Measurements from ENCODE around the gene USO1.
"Not testable (repeated sequence)": the region's sequence is repeated elsewhere in the genome, so short reads cannot be mapped to it uniquely, and the experiment has no call there.

USO1 gene

GRCh38 chr4:75771607-75772006, 47.2 kb downstream of the USO1 start:
- DNase-seq = no peak

GRCh38 chr4:75777589-75777988, 53.2 kb downstream of the USO1 start:
- DNase-seq = no peak

- DNase-seq = no peak
Observed at GRCh38 chr4:75779105-75779757, 54.9 kb downstream of the USO1 start.

DNA sequence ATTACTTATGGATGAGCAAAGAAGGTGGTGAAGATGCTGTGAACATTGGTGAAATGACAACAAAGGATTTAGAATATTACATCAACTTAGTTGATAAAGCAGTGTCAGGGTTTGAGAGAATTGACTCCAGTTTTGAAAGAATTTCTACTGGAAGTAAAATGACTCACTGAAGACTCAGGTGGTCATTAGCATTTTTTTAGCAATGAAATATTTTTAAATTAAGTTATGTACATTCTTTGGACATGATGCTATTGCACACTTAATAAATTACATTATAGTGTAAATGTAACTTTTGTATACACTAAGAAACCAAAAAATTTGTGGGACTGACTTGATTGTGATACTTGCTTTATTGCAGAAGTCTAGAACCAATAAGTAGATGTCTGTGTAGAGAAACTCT, 56.9 kb downstream of the USO1 start:
- no peak for DNase-seq

GRCh38 chr4:75786526-75786925, 62.1 kb downstream of the USO1 start:
- DNase-seq = no peak

DNA sequence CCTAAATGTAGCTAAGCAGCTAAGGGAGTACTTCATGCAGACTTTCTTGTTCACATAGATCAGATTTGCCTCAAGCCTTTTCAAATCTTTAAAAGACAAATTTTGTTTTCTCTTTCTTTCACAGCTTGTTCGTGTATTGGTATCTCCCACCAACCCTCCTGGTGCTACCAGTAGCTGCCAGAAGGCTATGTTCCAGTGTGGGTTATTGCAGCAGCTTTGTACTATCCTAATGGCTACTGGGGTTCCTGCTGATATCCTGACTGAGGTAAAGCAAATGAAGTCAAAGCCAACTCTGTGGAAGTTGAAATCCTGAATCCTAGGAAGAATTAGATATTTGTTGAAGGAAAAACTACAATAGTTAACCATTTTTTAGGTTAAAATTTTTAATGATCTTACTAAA, 62.6 kb downstream of the USO1 start:
- DNase-seq = no peak

- no peak for DNase-seq
Observed at GRCh38 chr4:75790024-75790423, 65.6 kb downstream of the USO1 start.

GRCh38 chr4:75800972-75801371, 76.6 kb downstream of the USO1 start:
- no peak for DNase-seq

DNA sequence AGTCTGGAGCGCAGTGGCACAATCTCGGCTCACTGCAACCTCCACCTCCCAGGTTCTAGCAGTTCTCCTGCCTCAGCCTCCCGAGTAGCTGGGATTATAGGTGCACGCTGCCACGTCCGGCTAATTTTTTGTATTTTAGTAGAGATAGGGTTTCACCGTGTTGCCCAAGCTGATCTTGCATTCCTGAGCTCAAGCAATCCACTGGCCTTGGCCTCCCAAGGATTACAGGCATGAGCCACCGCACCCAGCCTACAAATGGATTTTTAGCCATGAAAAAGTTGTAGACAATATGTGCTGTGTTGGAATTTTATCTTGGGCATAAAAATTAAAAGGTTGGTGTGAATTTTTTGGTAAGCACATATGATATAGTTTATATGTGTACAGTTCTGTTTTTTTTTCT, 81.7 kb downstream of the USO1 start:
- not testable (repeated sequence) for DNase-seq

DNA sequence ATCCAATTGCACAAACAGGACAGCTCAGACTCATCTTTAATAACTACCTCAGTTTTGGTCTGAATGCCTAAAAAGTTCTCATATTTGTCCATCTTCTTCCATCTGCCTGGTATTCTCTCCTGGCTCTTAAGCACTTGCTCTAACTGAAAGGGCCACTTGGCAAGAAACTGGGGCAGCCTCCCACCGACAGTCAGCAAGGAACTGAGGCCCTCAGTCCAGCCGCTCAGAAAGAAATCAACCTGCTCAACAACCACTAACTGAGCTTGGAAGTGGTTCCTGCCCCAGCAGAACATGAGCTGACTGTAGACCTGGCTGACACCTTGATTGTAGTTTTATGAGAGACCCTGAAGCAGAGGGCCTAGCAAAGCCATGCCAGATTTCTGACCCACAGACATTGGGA, 93.5 kb downstream of the USO1 start:
- DNase-seq = no peak

DNA sequence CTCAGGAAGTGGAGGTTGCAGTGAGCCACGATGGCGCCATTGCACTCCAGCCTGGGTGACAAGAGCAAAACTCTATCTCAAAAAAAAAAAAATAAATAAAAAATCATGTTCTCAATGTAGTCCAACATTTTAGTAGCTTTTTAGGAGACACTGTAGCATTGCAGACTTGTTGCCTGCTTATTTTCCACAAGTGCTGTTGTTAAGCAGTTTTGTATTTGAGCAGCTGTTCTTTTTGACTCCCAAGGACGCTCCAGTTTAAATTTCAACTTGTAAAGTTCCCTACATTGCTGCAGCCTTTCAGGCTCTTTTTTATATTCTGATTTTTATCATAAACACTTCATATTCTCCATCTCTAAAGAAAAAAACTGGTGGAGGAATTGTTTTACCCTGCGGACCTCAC, 94.7 kb downstream of the USO1 start:
- no peak for DNase-seq

DNA sequence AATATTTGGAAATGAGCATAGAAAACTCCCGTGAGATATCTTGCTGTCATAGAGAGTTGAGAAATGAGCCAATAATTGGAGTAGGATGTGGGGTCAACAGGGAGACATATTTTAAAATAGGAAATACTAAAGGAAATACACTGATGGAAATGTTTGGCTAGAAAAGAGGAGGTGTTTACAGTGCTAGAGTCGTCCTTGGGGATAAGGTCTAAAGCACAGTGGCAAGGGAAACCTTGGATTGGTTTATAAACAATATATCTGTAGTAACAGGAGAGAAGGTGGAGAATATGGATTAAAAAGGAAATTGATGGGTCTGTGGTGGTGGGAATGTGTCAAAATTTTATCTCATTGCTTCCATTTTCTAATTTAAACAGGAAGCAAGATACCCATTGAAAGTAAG, 95.8 kb downstream of the USO1 start:
- no peak for DNase-seq

DNA sequence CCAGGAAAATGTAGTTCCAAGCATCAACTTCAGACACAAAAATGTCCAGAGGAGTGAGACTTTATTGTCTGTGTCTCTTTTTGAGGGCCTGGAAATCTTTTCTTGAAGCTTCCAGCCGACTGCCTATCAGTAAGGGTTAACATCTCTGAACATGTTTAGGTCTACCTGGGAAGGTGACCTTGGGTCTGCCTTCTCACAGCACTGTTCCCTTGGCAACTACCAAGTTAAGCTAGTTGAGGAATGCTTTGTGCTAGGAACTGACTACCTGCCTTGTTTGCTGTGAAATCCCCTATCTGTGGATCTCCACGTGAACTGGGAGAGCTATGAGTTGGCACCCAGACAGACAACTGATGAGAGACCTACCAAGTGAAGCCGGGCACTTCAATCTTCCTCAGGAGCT, 96.3 kb downstream of the USO1 start:
- no peak for DNase-seq

DNA sequence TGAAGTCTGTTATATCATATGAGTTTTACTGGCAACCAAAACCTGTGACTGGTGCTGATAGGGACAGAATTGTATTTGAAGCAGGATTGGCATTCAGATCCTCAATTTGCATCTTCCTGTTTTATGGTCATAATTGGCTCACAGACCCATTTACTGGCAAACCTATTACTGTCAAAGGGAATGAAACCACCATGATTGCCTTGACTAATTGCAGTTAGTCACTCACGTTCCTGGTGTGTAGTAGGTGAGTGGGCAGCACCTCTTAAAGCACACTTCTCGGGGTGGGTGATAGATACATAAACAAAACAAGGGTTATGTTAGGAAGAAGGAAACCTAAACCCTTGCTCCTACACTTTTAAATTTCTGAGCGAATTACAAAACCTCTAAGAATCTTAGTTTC, 96.8 kb downstream of the USO1 start:
- DNase-seq = no peak

GRCh38 chr4:75821966-75822365, 97.6 kb downstream of the USO1 start:
- DNase-seq = no peak

GRCh38 chr4:75822416-75822815, 98.0 kb downstream of the USO1 start:
- no peak for DNase-seq

DNA sequence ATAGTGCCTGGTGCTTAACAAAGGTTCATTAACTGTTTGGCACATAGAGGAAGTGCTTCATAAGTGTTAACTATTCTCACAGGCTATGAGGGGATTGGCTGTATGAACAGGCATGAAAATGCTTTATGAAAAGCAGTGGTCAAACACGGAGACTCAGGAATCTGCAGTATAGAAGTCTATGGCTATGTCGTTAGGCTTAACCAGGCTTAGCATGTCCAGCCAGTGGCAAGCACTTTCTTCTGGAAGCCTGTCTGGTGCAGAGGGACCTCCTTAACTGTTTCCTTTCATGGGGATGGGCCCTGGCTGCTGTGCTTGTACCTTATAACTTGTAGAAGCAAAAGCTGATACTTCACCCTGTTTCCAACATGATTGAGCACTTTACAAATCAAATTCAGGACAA, 99.4 kb downstream of the USO1 start:
- no peak for DNase-seq

DNA sequence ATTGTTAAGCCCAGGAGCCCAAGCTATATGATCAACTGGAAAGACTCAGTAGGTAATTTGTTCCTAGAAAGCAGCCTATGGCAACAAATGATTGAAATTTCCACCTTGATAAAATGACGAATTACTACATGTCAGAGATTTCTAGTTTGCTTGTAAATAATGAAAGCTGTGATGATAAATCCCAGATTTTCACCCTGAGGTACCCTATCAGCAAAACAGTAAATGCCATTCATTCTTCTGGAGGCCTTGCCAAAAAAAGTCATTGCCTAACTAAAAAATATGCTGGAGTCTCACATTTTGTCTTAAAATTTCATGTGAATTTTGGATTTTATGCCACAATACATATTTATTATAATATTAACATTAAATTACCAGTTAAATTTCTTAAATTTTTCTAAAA, 106.5 kb downstream of the USO1 start:
- no peak for DNase-seq

- DNase-seq = peak; percentile 72
Observed at GRCh38 chr4:75831856-75832405, 107.6 kb downstream of the USO1 start.

DNA sequence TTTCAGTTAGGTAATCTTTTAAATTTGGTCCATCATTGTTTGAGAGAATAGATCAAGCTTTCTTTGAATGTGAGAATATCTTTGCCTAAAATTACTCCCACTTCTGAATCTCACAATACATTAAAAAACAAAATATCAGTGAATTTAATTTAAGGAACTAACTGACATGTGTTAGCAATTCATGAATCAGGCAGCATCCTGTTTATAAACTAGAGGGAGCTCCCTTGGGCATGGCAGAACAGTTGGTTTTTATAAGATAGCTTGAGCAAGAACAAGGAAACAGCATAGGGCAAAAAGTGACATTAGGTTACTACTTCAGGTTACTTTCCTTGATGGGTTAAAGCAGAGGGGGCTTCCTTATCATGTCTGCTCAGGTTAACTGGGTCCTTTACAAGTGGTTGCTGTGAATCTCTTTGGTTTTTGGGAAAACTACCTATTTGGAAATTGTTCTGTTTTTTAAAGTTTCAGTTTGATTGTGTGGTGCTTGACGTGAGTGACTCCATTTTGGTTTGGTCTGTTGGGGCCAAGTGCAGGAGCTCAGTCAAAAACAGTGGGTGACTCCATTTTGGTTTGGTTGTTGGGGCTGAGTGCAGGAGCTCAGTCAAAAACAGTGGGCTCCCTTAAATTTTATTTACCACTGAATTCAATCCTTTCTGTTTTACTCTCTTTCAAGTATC, 109.9 kb downstream of the USO1 start:
- DNase-seq = no peak

DNA sequence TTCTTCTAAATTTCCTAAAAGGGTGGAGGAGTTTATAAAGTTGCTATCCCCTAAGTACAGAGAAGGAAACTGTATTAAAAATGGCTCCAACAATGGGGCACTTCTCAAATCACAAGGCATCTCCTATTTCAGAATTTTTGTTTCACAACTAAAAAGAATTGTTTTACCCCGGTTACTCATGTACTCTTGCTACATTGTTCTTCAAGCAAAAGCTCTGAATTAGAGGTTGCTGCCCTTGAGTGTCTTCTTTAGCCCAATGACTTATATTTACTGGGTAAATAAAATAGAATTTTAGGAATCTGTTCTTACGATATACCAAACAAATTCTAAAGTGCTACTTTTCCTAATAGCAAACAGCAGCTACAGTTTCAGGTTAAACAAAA, 110.4 kb downstream of the USO1 start:
- no peak for DNase-seq

DNA sequence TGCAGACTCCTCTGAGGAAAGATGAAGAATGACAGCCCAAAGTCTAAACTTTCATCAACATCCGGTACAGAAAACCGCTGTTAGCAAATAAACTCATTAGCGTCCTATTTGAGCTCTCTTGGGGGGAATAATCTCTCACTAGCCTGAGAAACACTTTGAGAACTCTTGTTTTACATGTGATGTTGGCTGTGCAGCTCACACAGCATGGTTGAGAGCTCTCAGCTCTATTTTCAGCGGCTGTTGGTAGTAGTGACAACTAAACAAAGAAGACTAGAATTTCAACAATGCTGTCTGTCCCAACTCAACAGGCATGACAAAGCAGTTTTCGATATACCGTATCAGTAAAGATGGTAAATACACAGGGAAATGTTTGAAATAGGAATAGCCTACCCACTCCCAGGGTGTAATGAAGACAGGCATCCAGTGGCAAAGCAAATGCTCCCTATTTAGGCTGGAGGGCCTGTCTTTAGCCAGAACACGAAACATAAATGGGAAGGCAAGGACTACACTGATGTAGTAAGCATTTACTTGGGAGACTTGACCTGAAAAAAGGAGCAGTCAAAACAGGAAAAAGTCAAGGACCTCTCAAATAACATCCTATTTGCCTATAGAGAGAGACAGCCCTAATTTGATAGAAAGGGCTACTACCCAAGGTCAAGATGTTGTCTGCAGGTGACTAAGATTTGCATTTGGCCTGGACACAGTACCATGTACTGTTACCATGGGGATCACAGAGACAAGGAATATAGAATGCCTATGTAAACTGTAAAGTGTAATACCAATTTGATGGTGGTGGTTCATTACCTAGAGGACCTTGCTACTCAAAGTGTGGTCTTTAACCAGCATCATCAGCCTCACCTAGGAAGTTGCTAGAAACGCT, 117.5 kb downstream of the USO1 start:
- DNase-seq = peak; percentile 26

- DNase-seq = no peak
Observed at GRCh38 chr4:75843596-75843995, 119.2 kb downstream of the USO1 start.

GRCh38 chr4:75844151-75844662, 119.8 kb downstream of the USO1 start:
- DNase-seq = no peak
